Heart left ventricle (tissue), 13 donors: ENCODE measurements around the gene EIF3A.

ENCODE experiments used
- CTCF ChIP-seq, 12 donors: fragments of 200-600 bp; sonication (generic) in 4 of 12; IDR thresholded peaks; one replicate each; pipeline versions ENCODE4 v1.5.0 to v1.8.0; 2018 to 2022; ENCODE audit warnings: antibody characterized with exemption in 12 of 12, mild to moderate bottlenecking in 5 of 12
- POLR2A ChIP-seq, 2 donors: fragments of 450-650 bp; IDR thresholded peaks; one replicate each; pipeline ENCODE4 v1.6.1; 2017; ENCODE audit warnings: antibody characterized with exemption in 2 of 2, mild to moderate bottlenecking in 2 of 2, moderate library complexity in 2 of 2
- donor health status: ischemic (EF 13 %, LVEDD 7.1; RV severe dilation, severe dysfunction).
- donor health status: DM: no; HTN: yes; CAD: no.
- donor health status: DM: no; HTN: no; CAD: no.
- donor health status: ischemic (EF 25% LVEDD 6.9; RV normal size, moderate dysfunction).
- donor health status: ischemic (EF 25% LVEDD 5.7; RV mildly dilated, moderate dysfunction).
- donor health status: ischemic (EF 35%, LVEDD 5.7; RV mildly dilated, moderate dysfunction).
- donor health status: nonischemic (EF 11% LVEDD 7.7; RV severe dilation, severe dysfunction).
- donor health status: DM: yes; HTN: yes; CAD: no.
- donor health status: PGD.
- donor health status: ischemic (EF 29% LVEDD 5.4; RV normal size, mild dysfunction).
- donor health status: nonischemic (EF 23%, LVEDD 6.1; RV moderate dilation, normal function).

DNA sequence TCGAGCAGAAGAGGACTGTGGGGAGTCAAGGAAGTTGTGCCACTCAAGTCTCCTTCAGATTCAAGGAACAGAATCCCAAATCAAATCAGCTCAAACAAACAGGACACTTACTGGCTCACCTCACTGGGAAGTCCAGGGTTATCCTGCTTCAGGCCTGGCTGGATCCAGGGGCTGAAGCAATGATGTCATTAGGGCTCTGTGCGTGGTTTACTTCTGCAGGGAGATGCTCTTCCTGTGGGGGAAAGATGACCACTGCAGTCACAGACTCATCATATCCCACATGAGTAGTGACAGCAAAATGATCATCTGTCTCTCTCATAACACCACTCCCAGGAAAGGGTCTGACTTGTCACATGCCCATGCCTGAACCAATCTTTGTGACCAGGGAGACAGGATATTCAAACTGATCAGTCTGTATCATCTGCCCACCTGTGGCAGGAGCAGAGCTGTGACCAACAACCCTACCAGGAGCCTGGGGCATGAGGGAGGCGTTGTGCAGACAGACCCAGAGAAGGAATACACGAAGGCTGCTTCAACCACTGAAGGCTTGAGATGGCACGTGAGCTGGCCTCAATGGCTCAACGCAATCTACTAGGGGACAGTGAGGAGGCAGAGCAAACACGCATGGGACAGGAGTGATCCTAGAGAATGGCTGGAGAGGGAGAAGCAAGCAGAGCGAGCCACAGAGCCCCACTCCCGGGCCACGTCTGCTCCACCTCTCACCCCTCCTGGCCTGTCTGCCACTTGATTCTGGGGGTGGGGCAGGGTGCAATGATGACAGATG lies 78.7 kb downstream of the EIF3A start:
- TF ChIP-seq POLR2A (IDR thresholded peaks at IDR 0.05) (no peak), CTCF (IDR thresholded peaks at IDR 0.05) (no peak)
